Astrocyte (in vitro differentiated cells and primary cell): ENCODE measurements around the gene PLEKHG5. TPM values are rescaled to one million over a fixed set of nuclear protein-coding genes. Genes with fewer than 3 reads are reported as not detected.

Experiments
- DNase-seq: peaks from one replicate; pipeline ENCODE4 v3.0.0-alpha.2; 2010; ENCODE audit warnings: low read depth
- FAIRE-seq: peaks from 2 replicates; lab custom pipeline; 2011; peaks lifted over from hg19 to GRCh38; lab: Jason Lieb, UNC
- H2AFZ ChIP-seq: 2 replicates; pipeline ENCODE4 v1.6.0; 2012; ENCODE audit warnings: low read depth, low read length, inconsistent platforms
- H3K27ac ChIP-seq: 2 replicates; pipeline ENCODE4 v1.5.1; 2011; ENCODE audit warnings: low read depth, low read length, inconsistent platforms
- H3K27me3 ChIP-seq: 2 replicates; pipeline ENCODE4 v1.6.0; 2011; ENCODE audit warnings: low read length, inconsistent platforms; ENCODE audit not compliant: insufficient read depth
- H3K36me3 ChIP-seq: 2 replicates; pipeline ENCODE4 v1.5.1; 2011; ENCODE audit warnings: low read length, inconsistent platforms; ENCODE audit not compliant: insufficient read depth
- H3K4me1 ChIP-seq: 2 replicates; pipeline ENCODE4 v1.5.1; 2011; ENCODE audit warnings: low read length, inconsistent platforms; ENCODE audit not compliant: insufficient read depth
- H3K4me2 ChIP-seq: 2 replicates; pipeline ENCODE4 v1.6.0; 2012; ENCODE audit warnings: low read length, inconsistent platforms
- H3K4me3 ChIP-seq: 2 replicates; pipeline ENCODE4 v1.5.1; 2011; ENCODE audit warnings: low read depth, mild to moderate bottlenecking, low read length, inconsistent platforms; ENCODE audit not compliant: insufficient read depth
- H3K79me2 ChIP-seq: 2 replicates; pipeline ENCODE4 v1.6.0; 2012; ENCODE audit warnings: mild to moderate bottlenecking, low read length, inconsistent platforms; ENCODE audit not compliant: insufficient read depth
- H3K9ac ChIP-seq: 2 replicates; pipeline ENCODE4 v1.6.0; 2012; ENCODE audit warnings: mild to moderate bottlenecking, low read length, inconsistent platforms
- H3K9me3 ChIP-seq: 2 replicates; pipeline ENCODE4 v1.5.1; 2012; ENCODE audit warnings: low read depth, mild to moderate bottlenecking, low read length, inconsistent platforms; ENCODE audit not compliant: insufficient read depth
- H4K20me1 ChIP-seq: 2 replicates; pipeline ENCODE4 v1.6.0; 2012; ENCODE audit warnings: low read length, inconsistent platforms; ENCODE audit not compliant: insufficient read depth
- H3K27ac Mint-ChIP-seq: one replicate; pipeline ENCODE4 v1.8.0; 2021; ENCODE audit warnings: mild to moderate bottlenecking, mixed read lengths; ENCODE audit not compliant: unreplicated experiment
- H3K27me3 Mint-ChIP-seq: one replicate; pipeline ENCODE4 v1.8.0; 2021; ENCODE audit warnings: low read depth, mixed read lengths; ENCODE audit not compliant: unreplicated experiment
- H3K36me3 Mint-ChIP-seq: one replicate; pipeline ENCODE4 v1.8.0; 2021; ENCODE audit warnings: low read depth, mixed read lengths; ENCODE audit not compliant: unreplicated experiment
- H3K4me1 Mint-ChIP-seq: one replicate; pipeline ENCODE4 v1.8.0; 2021; ENCODE audit warnings: low read depth, mixed read lengths; ENCODE audit not compliant: unreplicated experiment
- H3K4me3 Mint-ChIP-seq: one replicate; pipeline ENCODE4 v1.8.0; 2021; ENCODE audit warnings: mild to moderate bottlenecking, moderate library complexity, mixed read lengths; ENCODE audit not compliant: unreplicated experiment
- H3K9me3 Mint-ChIP-seq: one replicate; pipeline ENCODE4 v1.8.0; 2021; ENCODE audit warnings: mild to moderate bottlenecking, mixed read lengths; ENCODE audit not compliant: unreplicated experiment
- EZH2 ChIP-seq: IDR thresholded peaks from 2 replicates; pipeline ENCODE4 v1.6.1; 2012; ENCODE audit warnings: mild to moderate bottlenecking, low read length, inconsistent platforms; ENCODE audit not compliant: insufficient read depth
- total RNA-seq: library from RNA; stranded (reverse); gene quantifications from 2 replicates; pipeline ENCODE4 v1.2.1, GENCODE V29; 2021
- TF ChIP-seq, protein P1 (sequence below): IDR thresholded peaks from 2 replicates; pipeline ENCODE4 v1.5.1; 2011; ENCODE audit warnings: low read depth, mild to moderate bottlenecking, inconsistent platforms, low read length, moderate library complexity; ENCODE audit not compliant: insufficient read depth

The PLEKHG5 gene
- total RNA-seq, 1 donor from 2014 or later, result 25.1 TPM

DNA sequence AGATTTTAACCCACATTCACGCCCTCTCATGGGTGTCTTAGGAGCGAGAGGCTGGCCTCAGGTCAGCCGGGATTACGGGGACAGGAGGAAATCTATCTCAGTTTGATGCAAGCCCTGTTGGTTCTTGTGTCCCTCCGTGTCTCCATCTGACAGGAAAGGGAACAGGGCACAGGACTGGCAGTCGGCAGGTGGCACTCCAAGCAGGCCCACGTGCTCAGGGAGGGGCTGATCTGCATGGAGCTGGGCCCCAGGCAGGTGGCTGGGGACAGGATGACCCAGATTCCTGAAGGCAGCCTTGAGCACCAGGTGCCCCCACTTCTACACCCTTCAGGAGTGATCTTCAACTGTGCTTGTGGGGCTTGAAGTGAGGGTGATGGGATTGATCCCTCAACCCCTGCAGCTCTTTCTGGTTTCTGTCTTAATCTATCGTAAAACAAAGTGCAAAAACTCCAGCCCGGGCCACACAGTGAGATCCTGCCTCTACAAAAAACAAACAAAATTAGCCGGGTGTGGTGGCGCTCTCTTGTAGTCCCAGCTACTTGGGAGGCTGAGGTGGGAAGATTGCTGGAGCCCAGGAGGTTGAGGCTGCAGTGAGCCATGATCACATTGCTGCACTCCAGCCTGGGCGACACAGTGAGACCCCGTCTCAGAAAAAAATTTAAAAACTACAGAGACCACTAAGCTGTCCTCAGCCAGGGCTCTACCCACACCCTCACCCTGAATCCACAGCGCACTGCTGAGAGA lies 8.3 kb downstream of the PLEKHG5 start:
- FAIRE-seq, result no peak
- Histone ChIP-seq H2AFZ (no peak overlapping the region), H3K4me1 (peaks cover 8% of the 10 kb centered on the region), H3K4me2 (no peak overlapping the region), H3K36me3 (no peaks in the 10 kb centered on the region), H3K9ac (no peak overlapping the region), H4K20me1 (peaks cover 27% of the 10 kb centered on the region), H3K9me3 (no peaks in the 10 kb centered on the region), H3K27ac (no peak overlapping the region), H3K27me3 (no peaks in the 10 kb centered on the region), H3K4me3 (no peak overlapping the region), H3K79me2 (peaks cover 56% of the 10 kb centered on the region)
- Mint-ChIP-seq H3K4me3 (no peak overlapping the region), H3K4me1 (no peaks in the 10 kb centered on the region), H3K9me3 (no peaks in the 10 kb centered on the region), H3K27me3 (no peaks in the 10 kb centered on the region), H3K36me3 (peaks cover 2% of the 10 kb centered on the region), H3K27ac (no peak overlapping the region)
- DNase-seq, result no peak
- TF ChIP-seq, protein P1, sequence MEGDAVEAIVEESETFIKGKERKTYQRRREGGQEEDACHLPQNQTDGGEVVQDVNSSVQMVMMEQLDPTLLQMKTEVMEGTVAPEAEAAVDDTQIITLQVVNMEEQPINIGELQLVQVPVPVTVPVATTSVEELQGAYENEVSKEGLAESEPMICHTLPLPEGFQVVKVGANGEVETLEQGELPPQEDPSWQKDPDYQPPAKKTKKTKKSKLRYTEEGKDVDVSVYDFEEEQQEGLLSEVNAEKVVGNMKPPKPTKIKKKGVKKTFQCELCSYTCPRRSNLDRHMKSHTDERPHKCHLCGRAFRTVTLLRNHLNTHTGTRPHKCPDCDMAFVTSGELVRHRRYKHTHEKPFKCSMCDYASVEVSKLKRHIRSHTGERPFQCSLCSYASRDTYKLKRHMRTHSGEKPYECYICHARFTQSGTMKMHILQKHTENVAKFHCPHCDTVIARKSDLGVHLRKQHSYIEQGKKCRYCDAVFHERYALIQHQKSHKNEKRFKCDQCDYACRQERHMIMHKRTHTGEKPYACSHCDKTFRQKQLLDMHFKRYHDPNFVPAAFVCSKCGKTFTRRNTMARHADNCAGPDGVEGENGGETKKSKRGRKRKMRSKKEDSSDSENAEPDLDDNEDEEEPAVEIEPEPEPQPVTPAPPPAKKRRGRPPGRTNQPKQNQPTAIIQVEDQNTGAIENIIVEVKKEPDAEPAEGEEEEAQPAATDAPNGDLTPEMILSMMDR, result no peak
- TF ChIP-seq EZH2, result no peak

DNA sequence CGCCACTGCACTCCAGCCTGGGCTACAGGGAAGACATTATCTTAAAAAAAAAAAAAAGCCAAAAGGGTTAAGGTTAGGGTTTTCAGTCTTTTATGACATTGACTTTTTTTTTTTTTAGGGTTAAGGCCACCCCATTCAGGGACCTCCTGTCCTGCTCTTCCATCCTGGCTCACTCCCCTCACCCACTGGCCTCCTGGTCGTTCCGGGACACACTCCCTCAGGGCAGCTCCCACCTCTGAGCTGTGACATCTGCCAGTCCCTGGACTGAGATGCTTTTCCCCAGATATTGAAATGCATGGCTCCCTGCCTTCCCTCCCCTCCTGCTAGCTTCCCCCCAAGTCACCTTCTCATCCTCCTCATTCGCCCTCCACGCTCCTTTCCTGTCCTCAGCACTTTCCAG lies 9.6 kb downstream of the PLEKHG5 start:
- no peak for FAIRE-seq
- DNase-seq, result no peak

More for the DNA sequence above, 9.6 kb downstream of the PLEKHG5 start:
- Mint-ChIP-seq H3K27ac (no peak overlapping the region), H3K36me3 (no peaks in the 10 kb centered on the region), H3K9me3 (no peaks in the 10 kb centered on the region), H3K4me3 (no peak overlapping the region), H3K27me3 (no peaks in the 10 kb centered on the region), H3K4me1 (peaks cover 4% of the 10 kb centered on the region)
- H3K27me3 ChIP-seq, result no peaks in the 10 kb centered on the region
- H3K4me1 ChIP-seq, result peaks cover 8% of the 10 kb centered on the region
- H2AFZ ChIP-seq, result no peak overlapping the region
- no peaks in the 10 kb centered on the region for H3K9me3 ChIP-seq
- H4K20me1 ChIP-seq, result peaks cover 35% of the 10 kb centered on the region
- no peak overlapping the region for H3K27ac ChIP-seq
- no peak overlapping the region for H3K9ac ChIP-seq
- peaks cover 49% of the 10 kb centered on the region for H3K79me2 ChIP-seq
- H3K4me3 ChIP-seq, result no peak overlapping the region
- H3K4me2 ChIP-seq, result no peak overlapping the region
- TF ChIP-seq, protein P1, result no peak
- no peak for TF ChIP-seq EZH2
- H3K36me3 ChIP-seq, result no peaks in the 10 kb centered on the region
